GM18499 (cell line): ENCODE measurements around the gene CBX2.
"Not testable (repeated sequence)": the region's sequence is repeated elsewhere in the genome, so short reads cannot be mapped to it uniquely, and the experiment has no call there.

Source experiments
- ATAC-seq: cut with Tn5 transposase; IDR thresholded peaks from one replicate; pipeline ENCODE4 v1.9.1; 2021; ENCODE audit warnings: moderate number of reproducible peaks; ENCODE audit not compliant: insufficient read depth, unreplicated experiment

CBX2 gene

DNA sequence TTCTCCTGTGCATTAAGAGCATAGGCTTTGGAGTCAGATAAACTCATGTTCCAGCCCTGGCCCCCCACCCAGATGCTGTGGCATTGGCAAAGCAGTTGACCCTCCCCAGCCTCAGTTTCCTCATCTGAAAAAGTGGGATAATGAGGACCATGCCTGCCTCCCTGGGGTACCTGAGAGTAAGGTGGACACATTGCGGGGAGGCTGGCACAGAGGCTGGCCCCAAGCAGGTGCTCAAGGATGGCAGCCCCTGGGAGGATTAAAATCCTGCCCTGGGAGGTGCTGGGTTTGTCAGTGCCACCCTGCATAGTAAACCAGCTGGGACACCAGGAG lies 35.4 kb upstream of the CBX2 start:
- no peak for ATAC-seq

- ATAC-seq = no peak
These were observed 34.9 kb upstream of the CBX2 start for GRCh38 chr17:79742951-79743476.

GRCh38 chr17:79743614-79744013 lies 34.3 kb upstream of the CBX2 start:
- ATAC-seq = no peak

DNA sequence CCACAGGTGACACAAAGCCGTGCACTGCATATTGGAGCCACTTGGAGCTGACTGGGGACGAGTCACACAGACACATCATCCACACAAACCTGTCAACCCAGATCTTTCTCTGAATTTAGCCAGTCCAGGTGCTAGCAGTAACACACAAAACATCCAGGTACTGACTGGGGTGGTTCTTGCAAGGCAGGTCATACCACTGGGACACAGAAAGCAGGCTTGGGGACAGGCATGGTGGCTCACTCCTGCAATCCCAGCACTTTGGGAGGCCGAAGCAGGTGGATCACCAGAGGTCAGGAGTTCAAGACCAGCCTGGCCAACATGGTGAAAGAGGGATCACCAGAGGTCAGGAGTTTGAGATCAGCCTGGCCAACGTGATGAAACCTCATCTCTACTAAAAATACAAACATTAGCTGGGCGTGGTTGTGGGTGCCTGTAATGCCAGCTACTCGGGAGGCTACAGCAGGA lies 32.3 kb upstream of the CBX2 start:
- no peak for ATAC-seq

GRCh38 chr17:79746889-79747507 lies 30.9 kb upstream of the CBX2 start:
- ATAC-seq = no peak

DNA sequence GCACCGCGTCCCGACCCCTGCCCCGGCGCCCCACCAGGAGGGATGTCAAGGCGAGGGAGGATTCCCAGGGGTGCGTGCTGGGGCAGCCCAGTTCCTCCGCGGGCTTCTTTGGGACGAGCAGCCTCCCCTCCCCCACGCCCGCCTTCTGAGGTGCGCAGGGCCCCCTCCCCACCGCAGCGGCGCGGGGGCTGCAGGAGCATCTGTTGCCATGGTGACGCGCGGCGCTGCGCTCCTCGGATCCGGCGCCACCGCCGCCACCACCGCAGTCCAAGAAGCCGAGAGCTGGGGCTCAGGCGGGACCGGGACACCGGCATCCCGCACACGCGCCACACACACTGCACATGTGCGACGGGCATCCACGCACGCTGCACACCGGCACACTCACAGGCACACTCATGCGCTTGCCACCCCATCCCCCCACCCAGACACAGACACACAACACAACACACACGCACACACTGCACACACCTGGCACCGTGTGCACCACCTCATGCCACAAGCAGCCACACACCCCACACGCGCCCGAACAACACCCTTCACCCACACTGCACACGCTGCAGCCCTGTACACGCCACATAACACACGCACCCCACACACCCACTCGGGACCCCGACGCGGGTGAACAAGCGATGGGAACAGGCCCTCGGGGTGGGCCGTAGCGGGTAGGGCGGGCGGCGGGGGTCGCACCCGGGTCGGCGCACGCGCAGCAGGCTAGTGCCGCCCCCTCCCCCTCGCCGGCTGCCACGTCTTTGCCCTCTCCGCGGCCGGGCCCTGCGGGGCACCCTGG lies 30.2 kb upstream of the CBX2 start:
- no peak for ATAC-seq

GRCh38 chr17:79748295-79749099 lies 29.5 kb upstream of the CBX2 start:
- no peak for ATAC-seq

GRCh38 chr17:79749156-79749815 lies 28.7 kb upstream of the CBX2 start:
- no peak for ATAC-seq

- no peak for ATAC-seq
These were observed 28.0 kb upstream of the CBX2 start for GRCh38 chr17:79749958-79750357.

GRCh38 chr17:79750650-79751545 lies 27.1 kb upstream of the CBX2 start:
- no peak for ATAC-seq

DNA sequence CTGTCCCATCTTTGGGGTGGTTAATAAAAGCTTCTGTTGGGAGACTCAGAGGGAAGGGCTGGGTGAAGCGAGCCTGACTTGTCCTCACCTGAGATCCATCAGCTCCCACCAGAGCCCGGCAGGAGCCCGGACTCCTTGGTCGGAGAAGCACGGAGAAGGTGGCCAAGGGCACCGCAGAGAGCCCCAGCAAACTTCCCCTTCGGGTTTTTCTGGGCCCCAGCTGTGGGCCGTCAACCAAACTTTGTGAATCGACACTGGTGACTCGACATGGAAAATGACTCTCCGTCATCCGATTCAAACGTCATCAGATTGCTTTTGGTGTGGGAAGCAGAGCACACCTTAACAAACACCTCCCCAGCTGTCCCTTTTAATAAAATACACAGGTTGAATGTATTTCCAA lies 25.8 kb upstream of the CBX2 start:
- ATAC-seq = no peak

- ATAC-seq = no peak
These were observed 23.6 kb upstream of the CBX2 start for GRCh38 chr17:79754370-79754769.

- not testable (repeated sequence) for ATAC-seq
These were observed 23.0 kb upstream of the CBX2 start for GRCh38 chr17:79754903-79755302.

GRCh38 chr17:79755591-79755990 lies 22.4 kb upstream of the CBX2 start:
- ATAC-seq = no peak

DNA sequence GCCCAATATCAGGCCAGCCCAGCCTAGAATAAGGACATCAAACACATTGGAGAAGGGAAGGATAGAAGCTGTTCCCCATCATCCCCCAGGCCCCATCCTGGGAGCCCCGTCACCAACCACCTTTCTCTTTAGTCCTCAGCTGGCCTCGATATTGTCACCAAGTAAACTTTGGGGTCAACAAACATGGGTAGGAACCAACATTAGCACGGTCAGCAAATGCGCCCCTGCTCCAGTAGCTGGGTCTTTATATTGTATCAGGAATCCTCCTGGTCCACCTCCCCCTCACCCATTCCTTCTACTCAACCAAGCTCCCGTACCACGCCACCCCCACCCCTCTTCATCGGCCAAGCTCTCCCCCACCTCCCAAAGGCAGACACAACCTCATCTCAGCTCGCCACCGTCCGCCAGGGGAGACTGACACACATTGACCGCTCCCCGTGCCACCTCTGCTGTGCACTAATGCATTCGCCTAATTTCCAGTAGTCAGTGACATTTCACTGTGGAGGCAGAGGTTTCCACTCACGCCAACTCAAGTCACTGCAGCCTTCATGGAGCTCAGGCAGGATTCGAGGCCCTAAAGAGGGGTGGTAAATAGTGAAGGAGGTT lies 20.7 kb upstream of the CBX2 start:
- no peak for ATAC-seq

DNA sequence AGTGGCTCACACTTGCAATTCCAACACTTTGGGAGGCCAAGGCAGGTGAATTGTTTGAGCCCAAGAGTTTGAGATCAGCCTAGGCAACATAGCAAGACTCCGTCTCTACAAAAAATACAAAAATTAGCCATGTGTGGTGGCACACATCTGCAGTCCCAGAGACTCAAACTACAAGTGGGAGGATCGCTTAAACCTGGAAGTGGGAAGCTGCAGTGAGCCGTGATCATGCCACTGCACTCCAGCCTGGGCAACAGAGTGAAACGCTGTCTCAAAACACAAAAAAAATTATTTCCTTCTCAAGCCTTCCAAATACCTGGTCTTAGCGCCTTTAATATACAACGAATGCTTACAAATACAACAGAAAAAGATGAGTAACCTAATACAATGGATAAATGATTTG lies 19.7 kb upstream of the CBX2 start:
- ATAC-seq = no peak

DNA sequence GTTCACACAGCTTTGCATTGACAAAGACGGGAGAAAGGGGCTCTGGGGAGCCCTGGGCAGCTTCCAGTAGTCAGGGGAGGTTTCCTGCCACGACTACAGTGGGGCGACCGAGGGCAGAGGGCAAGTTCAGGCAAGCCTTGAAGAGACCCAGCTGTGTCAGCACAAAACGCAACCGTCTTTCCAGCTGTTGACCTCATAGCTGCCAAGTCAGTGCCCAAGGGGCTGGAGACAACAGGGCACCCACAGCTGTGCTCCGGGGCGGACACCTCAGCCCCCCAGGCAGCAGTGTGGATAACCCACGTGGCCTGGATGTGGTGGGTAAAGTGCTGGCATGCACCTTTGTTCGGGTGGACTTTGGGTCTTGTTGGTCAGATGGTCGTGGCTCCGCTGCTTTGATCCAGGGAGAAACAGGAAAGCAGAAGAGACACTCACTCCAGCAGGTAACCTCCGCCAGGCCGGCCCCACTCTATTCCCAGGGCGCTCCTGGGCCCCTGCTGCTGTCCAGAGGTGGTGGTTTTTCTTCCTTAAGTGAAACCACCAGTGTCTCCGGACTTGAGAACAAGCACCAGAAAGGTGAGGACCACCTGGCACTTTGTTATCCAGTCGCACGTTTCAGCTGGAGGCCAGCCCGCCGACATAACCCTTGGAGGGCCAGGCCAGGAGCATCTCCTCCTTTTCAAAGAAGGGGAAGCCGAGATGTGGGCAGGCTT lies 17.6 kb upstream of the CBX2 start:
- ATAC-seq = no peak

GRCh38 chr17:79761894-79762589 lies 15.9 kb upstream of the CBX2 start:
- ATAC-seq = no peak
